HepG2 (cell line): ENCODE measurements around the gene PHLDB1. TPM values are rescaled to one million over a fixed set of nuclear protein-coding genes. Genes with fewer than 3 reads are reported as not detected.

ENCODE experiments used
- ATAC-seq: fragments of 200-7000 bp; cut with Tn5 transposase; 3 replicates; pipeline ENCODE4 v1.9.1; 2020; ENCODE audit warnings: mild to moderate bottlenecking, moderate library complexity
- BruUV-seq: library from RNA; stranded (reverse); fragments of 400-500 nt; replicated peaks from 2 replicates; lab custom pipeline; 2021; lab: Mats Ljungman, UMichigan
- CTCF ChIA-PET: fragments of 300-600 bp; formaldehyde crosslinking; extraction: SDS; loops from one replicate; lab custom pipeline; 2021; ENCODE audit warnings: low total read pairs, inconsistent platforms, low intra/inter-chr PET ratio; lab: Yijun Ruan, JAX
- POLR2A ChIA-PET: fragments of 350-600 bp; sonication (Branson Sonifier 250); formaldehyde crosslinking; loops from one replicate; lab custom pipeline; 2020; ENCODE audit warnings: antibody characterized with exemption, inconsistent platforms; lab: Yijun Ruan, JAX
- DNase-seq: peaks from one replicate; pipeline ENCODE4 v3.0.0-alpha.2; 2015; ENCODE audit warnings: low spot score
- FAIRE-seq: peaks from 3 replicates; lab custom pipeline; 2011; peaks lifted over from hg19 to GRCh38; lab: Jason Lieb, UNC
- H2AFZ ChIP-seq: one replicate; pipeline ENCODE4 v1.6.1; 2011; ENCODE audit warnings: low read length, inconsistent platforms
- H3K27ac ChIP-seq: fragments of 300-600 bp; 3 replicates; pipeline ENCODE4 v1.8.0; 2011; ENCODE audit warnings: mixed run types, mild to moderate bottlenecking, mixed read lengths, low read length, inconsistent platforms; ENCODE audit not compliant: insufficient read depth; ENCODE audit errors: extremely low read length
- H3K27me3 ChIP-seq, 2 experiments: fragments of 200-600 bp in 1 of 2; 2 replicates in 1 of 2; 3 replicates in 1 of 2; pipeline versions ENCODE4 v1.6.0 to v1.8.0; 2011; ENCODE audit warnings: low read length in 2 of 2, mild to moderate bottlenecking in 2 of 2, moderate library complexity in 2 of 2, inconsistent platforms in 1 of 2; ENCODE audit not compliant: insufficient read depth in 2 of 2, control insufficient read depth in 1 of 2
- H3K36me3 ChIP-seq, 2 experiments: fragments of 200-600 bp in 1 of 2; replicated peaks in 1 of 2; 2 replicates in 1 of 2; 3 replicates in 1 of 2; pipeline versions ENCODE4 v1.5.1 to v1.8.0; 2011; ENCODE audit warnings: low read length in 2 of 2, inconsistent platforms in 1 of 2; ENCODE audit not compliant: insufficient read depth in 2 of 2, control insufficient read depth in 1 of 2
- H3K4me1 ChIP-seq: 2 replicates; pipeline ENCODE4 v1.5.1; 2012; ENCODE audit warnings: low read length, inconsistent platforms; ENCODE audit not compliant: insufficient read depth
- H3K4me2 ChIP-seq: 2 replicates; pipeline ENCODE4 v1.6.0; 2011; ENCODE audit warnings: low read depth, low read length, inconsistent platforms
- H3K4me3 ChIP-seq, 3 experiments: fragments of 200-600 bp in 1 of 3; sonication (generic), shearing (Covaris generic) in 1 of 3; replicated peaks in 1 of 3; 2 replicates each; pipeline ENCODE4 v1.5.1; 2011 to 2016; ENCODE audit warnings: low read length in 3 of 3, inconsistent platforms in 2 of 3, low read depth in 2 of 3, mild to moderate bottlenecking in 2 of 3, control low read depth in 1 of 3, mixed read lengths in 1 of 3; ENCODE audit not compliant: insufficient read depth in 1 of 3
- H3K79me2 ChIP-seq: one replicate; pipeline ENCODE4 v1.6.1; 2011; ENCODE audit warnings: low read length, inconsistent platforms; ENCODE audit not compliant: insufficient read depth
- H3K9ac ChIP-seq: 2 replicates; pipeline ENCODE4 v1.6.0; 2011; ENCODE audit warnings: mild to moderate bottlenecking, low read depth, low read length, inconsistent platforms; ENCODE audit not compliant: insufficient read depth
- H3K9me3 ChIP-seq: 2 replicates; pipeline ENCODE4 v1.5.1; 2012; ENCODE audit warnings: mild to moderate bottlenecking, low read length
- H4K20me1 ChIP-seq: 2 replicates; pipeline ENCODE4 v1.6.0; 2011; ENCODE audit warnings: inconsistent platforms, mild to moderate bottlenecking, low read length, moderate library complexity; ENCODE audit not compliant: insufficient read depth
- AGO2 ChIP-seq: fragments of 200-400 bp; formaldehyde crosslinking; optimal IDR thresholded peaks from 2 replicates; pipeline ENCODE3; 2017; ENCODE audit warnings: mild to moderate bottlenecking, low read depth, low read length, moderate library complexity
- SNAPC2 ChIP-seq: sonication (generic); formaldehyde crosslinking; IDR thresholded peaks from 2 replicates; pipeline ENCODE4 v1.8.1; 2022; ENCODE audit warnings: mild to moderate bottlenecking, missing genetic modification reagents
- SP4 ChIP-seq: sonication (generic); formaldehyde crosslinking; IDR thresholded peaks from 2 replicates; pipeline ENCODE4 v1.8.1; 2023; ENCODE audit warnings: mild to moderate bottlenecking, missing genetic modification reagents
- WGBS: methylation state at CpG from one replicate; pipeline ENCODE4 v1.1.6; 2017; ENCODE audit warnings: low lambda C conversion rate; 5-methylcytosine and 5-hydroxymethylcytosine counted together
- in situ Hi-C: cut with HindIII; loops from 2 replicates; pipeline ENCODE4 v1.10.0; 2017; ENCODE audit warnings: low pct_unique_long_range_greater_than_20kb; ENCODE audit not compliant: extremely low pct_ligation_motif_present
- intact Hi-C: fragments of 100-400 bp; cut with micrococcal nuclease; formaldehyde crosslinking; loops from one replicate; pipeline ENCODE4 v1.10.0; 2022; ENCODE audit not compliant: unreplicated experiment
- polyA plus RNA-seq, 8 experiments: library from polyadenylated mRNA; depleted of rRNA in 3 of 8; stranded (reverse) in 7 of 8; unstranded in 1 of 8; fragments of >200 nt; fragmentation: Illumina TruSeq in 4 of 8; extraction: Trizol in 4 of 8; gene quantifications; 2 replicates each; pipeline versions ENCODE4 v1.2.1 to v1.2.3, GENCODE V29; 2011 to 2016; ENCODE audit warnings: low read depth in 4 of 8, missing spikeins in 1 of 8, mixed read lengths in 1 of 8; ENCODE audit not compliant: insufficient read depth in 1 of 8
- total RNA-seq, 5 experiments: library from RNA; depleted of rRNA; stranded (reverse); fragments of >200 nt; fragmentation: Illumina TruSeq; extraction: Trizol; gene quantifications; 2 replicates each; pipeline ENCODE4 v1.2.3, GENCODE V29; 2016; ENCODE audit warnings: low read depth in 1 of 5
- TF ChIP-seq, protein P1 (sequence below): sonication (generic); formaldehyde crosslinking; IDR thresholded peaks from 2 replicates; pipeline ENCODE4 v1.4.0; 2020; ENCODE audit warnings: missing genetic modification reagents

The PHLDB1 gene
- total and polyA plus RNA-seq, 2 of the 13 experiments (the other 11 are each of a cell fraction or from before 2014, with no cell fraction given), result 13.8 to 14.2 TPM

DNA sequence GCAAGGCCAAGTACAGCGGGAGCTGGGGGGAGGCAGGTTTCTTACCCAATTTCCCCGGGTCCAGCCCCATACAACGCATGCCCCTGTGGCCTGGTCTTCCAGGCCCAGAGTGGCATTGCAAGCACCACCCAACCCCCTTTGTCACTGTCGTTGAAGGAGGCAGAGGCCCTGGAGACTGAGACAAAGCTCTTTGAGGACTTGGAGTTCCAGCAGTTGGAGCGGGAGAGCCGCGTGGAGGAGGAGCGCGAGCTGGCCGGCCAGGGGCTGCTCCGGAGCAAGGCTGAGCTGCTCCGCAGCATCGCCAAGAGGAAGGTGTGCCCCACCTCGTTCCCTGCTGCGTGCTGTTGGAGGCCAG, 27.8 kb downstream of the PHLDB1 start:
- in situ Hi-C loops (no loop called here), intact Hi-C loops (no loop called here)
- Histone ChIP-seq H4K20me1 (no peaks in the 10 kb centered on the region), H3K36me3 (peaks cover 0 to 6% of the 10 kb centered on the region in 2 experiments; a peak in 2 of 5 replicates), H3K4me3 (peak overlapping the region in 1 of 3 experiments; percentile 32; a peak in 1 of 6 replicates), H3K27ac (no peak overlapping the region), H3K4me1 (peaks cover 9% of the 10 kb centered on the region), H3K4me2 (peak overlapping the region; percentile 72; the same call in 1 of the 2 replicates), H3K79me2 (no peaks in the 10 kb centered on the region), H3K9me3 (no peaks in the 10 kb centered on the region), H3K27me3 (no peaks in the 10 kb centered on the region), H2AFZ (no peak overlapping the region), H3K9ac (no peak overlapping the region)
- FAIRE-seq (no peak), DNase-seq (no peak), ATAC-seq (no peak; the same call in 2 of the 3 replicates)
- POLR2A ChIA-PET, result interaction anchor here (1.3 to 4.3 kb wide), 4 partner anchors 12 to 155 kb away, joined by 4 to 29 read pairs (median 5); partner anchors contain the start of gene DDX6
- no TSS peak for BruUV-seq
- WGBS, result 94% methylated on average over 11 of the region's 15 CpGs
- CTCF ChIA-PET, result no interaction called here
- peak; percentile 66 for TF ChIP-seq AGO2
- no peak for TF ChIP-seq SP4
- TF ChIP-seq, protein P1, sequence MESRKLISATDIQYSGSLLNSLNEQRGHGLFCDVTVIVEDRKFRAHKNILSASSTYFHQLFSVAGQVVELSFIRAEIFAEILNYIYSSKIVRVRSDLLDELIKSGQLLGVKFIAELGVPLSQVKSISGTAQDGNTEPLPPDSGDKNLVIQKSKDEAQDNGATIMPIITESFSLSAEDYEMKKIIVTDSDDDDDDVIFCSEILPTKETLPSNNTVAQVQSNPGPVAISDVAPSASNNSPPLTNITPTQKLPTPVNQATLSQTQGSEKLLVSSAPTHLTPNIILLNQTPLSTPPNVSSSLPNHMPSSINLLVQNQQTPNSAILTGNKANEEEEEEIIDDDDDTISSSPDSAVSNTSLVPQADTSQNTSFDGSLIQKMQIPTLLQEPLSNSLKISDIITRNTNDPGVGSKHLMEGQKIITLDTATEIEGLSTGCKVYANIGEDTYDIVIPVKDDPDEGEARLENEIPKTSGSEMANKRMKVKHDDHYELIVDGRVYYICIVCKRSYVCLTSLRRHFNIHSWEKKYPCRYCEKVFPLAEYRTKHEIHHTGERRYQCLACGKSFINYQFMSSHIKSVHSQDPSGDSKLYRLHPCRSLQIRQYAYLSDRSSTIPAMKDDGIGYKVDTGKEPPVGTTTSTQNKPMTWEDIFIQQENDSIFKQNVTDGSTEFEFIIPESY (CRISPR knock-in tag), result 0 out of 2 replicates have a peak, but pooled peaks have one; percentile 43

DNA sequence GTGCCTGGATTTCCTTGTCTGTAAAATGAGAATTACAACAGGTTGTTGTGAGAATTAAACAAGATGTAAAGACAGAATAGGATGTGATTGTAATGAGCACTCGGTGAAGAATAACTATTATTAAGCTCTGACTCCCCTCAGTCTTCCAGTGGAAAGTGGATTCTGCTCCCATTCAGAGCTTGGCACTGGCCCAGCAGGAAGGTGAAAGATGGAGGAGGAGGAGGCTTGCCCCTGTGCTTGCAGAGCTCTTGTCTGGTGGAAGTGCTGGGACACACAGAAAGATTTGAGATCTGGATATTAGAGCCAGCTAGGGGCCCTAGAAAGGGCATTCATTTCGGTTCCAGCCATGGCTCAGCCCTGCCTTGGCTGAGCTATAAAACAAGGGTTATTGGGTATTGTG, 28.2 kb downstream of the PHLDB1 start:
- Histone ChIP-seq H3K4me2 (no peak overlapping the region), H3K9me3 (no peaks in the 10 kb centered on the region), H4K20me1 (no peaks in the 10 kb centered on the region), H3K4me1 (peaks cover 9% of the 10 kb centered on the region), H3K27me3 (no peaks in the 10 kb centered on the region), H3K36me3 (peaks cover 0 to 6% of the 10 kb centered on the region in 2 experiments; a peak in 2 of 5 replicates), H3K27ac (no peak overlapping the region), H3K79me2 (no peaks in the 10 kb centered on the region), H3K4me3 (no peak overlapping the region), H3K9ac (no peak overlapping the region), H2AFZ (no peak overlapping the region)
- intact Hi-C loops, result no loop called here
- 94% methylated on average over 2 of the region's 2 CpGs for WGBS
- in situ Hi-C loops, result no loop called here
- ATAC-seq (no peak), DNase-seq (no peak), FAIRE-seq (no peak)
- ChIA-PET POLR2A (interaction anchor here (1.3 to 4.3 kb wide), 3 partner anchors 14 to 155 kb away, joined by 4 to 29 read pairs (median 5); partner anchors contain the start of gene DDX6), CTCF (no interaction called here)
- BruUV-seq, result no TSS peak
- TF ChIP-seq SNAPC2 (CRISPR knock-in tag), result no peak
